Skeletal muscle satellite cell (primary cell): ENCODE results near the gene TTLL5.

Experiments
- H3K27me3 ChIP-seq: 2 replicates; pipeline ENCODE4 v1.7.0; 2013; ENCODE audit warnings: low read length; ENCODE audit not compliant: control insufficient read depth, insufficient read depth
- H3K36me3 ChIP-seq: 2 replicates; pipeline ENCODE4 v1.7.0; 2013; ENCODE audit warnings: mild to moderate bottlenecking, control low read depth, low read length; ENCODE audit not compliant: insufficient read depth
- H3K4me1 ChIP-seq: 2 replicates; pipeline ENCODE4 v1.7.0; 2013; ENCODE audit warnings: low read length; ENCODE audit not compliant: control insufficient read depth, insufficient read depth
- H3K4me2 ChIP-seq: 2 replicates; pipeline ENCODE4 v1.7.0; 2013; ENCODE audit warnings: mild to moderate bottlenecking, low read length
- H3K4me3 ChIP-seq: 2 replicates; pipeline ENCODE4 v1.7.0; 2013; ENCODE audit warnings: low read length
- H3K9ac ChIP-seq: 2 replicates; pipeline ENCODE4 v1.7.0; 2013; ENCODE audit warnings: mild to moderate bottlenecking, low read depth, low read length, moderate library complexity
- H3K9me3 ChIP-seq: replicated peaks from 2 replicates; pipeline ENCODE4 v1.7.0; 2013; ENCODE audit warnings: mild to moderate bottlenecking, control low read depth, low read length

Gene TTLL5

GRCh38 chr14:75961662-75962061 is 300.6 kb downstream of the TTLL5 start:
- H3K9me3 ChIP-seq = no peaks in the 10 kb centered on the region
- H3K4me1 ChIP-seq = no peaks in the 10 kb centered on the region
- no peak overlapping the region for H3K9ac ChIP-seq
- no peaks in the 10 kb centered on the region for H3K36me3 ChIP-seq
- no peak overlapping the region for H3K4me2 ChIP-seq
- no peak overlapping the region for H3K4me3 ChIP-seq
- H3K27me3 ChIP-seq = no peaks in the 10 kb centered on the region

- H3K36me3 ChIP-seq = no peaks in the 10 kb centered on the region
- H3K9me3 ChIP-seq = no peaks in the 10 kb centered on the region
- H3K27me3 ChIP-seq = no peaks in the 10 kb centered on the region
- no peak overlapping the region for H3K4me3 ChIP-seq
- no peak overlapping the region for H3K4me2 ChIP-seq
- peaks cover 6% of the 10 kb centered on the region for H3K4me1 ChIP-seq
- H3K9ac ChIP-seq = no peak overlapping the region
Observed at GRCh38 chr14:75967866-75968265, 306.8 kb downstream of the TTLL5 start.

- Histone ChIP-seq H3K9me3 (no peaks in the 10 kb centered on the region), H3K36me3 (no peaks in the 10 kb centered on the region), H3K9ac (no peak overlapping the region), H3K4me1 (peaks cover 6% of the 10 kb centered on the region), H3K4me3 (no peak overlapping the region), H3K27me3 (no peaks in the 10 kb centered on the region), H3K4me2 (no peak overlapping the region)
Observed at GRCh38 chr14:75968456-75968855, 307.4 kb downstream of the TTLL5 start.

- Histone ChIP-seq H3K27me3 (no peaks in the 10 kb centered on the region), H3K36me3 (no peaks in the 10 kb centered on the region), H3K9ac (no peak overlapping the region), H3K9me3 (no peaks in the 10 kb centered on the region), H3K4me3 (no peak overlapping the region), H3K4me1 (peaks cover 6% of the 10 kb centered on the region), H3K4me2 (no peak overlapping the region)
Observed at GRCh38 chr14:75969126-75969525, 308.1 kb downstream of the TTLL5 start.

- Histone ChIP-seq H3K27me3 (no peaks in the 10 kb centered on the region), H3K4me2 (no peak overlapping the region), H3K4me3 (no peak overlapping the region), H3K36me3 (no peaks in the 10 kb centered on the region), H3K4me1 (peaks cover 6% of the 10 kb centered on the region), H3K9me3 (no peaks in the 10 kb centered on the region), H3K9ac (no peak overlapping the region)
Observed at GRCh38 chr14:75969891-75970290, 308.8 kb downstream of the TTLL5 start.

- no peaks in the 10 kb centered on the region for H3K36me3 ChIP-seq
- H3K9me3 ChIP-seq = no peaks in the 10 kb centered on the region
- no peaks in the 10 kb centered on the region for H3K27me3 ChIP-seq
- H3K9ac ChIP-seq = no peak overlapping the region
- no peak overlapping the region for H3K4me3 ChIP-seq
- H3K4me1 ChIP-seq = peaks cover 6% of the 10 kb centered on the region
- H3K4me2 ChIP-seq = no peak overlapping the region
Observed at GRCh38 chr14:75970989-75971388, 309.9 kb downstream of the TTLL5 start.

- Histone ChIP-seq H3K4me2 (no peak overlapping the region), H3K4me1 (peaks cover 6% of the 10 kb centered on the region), H3K9me3 (no peaks in the 10 kb centered on the region), H3K4me3 (no peak overlapping the region), H3K36me3 (no peaks in the 10 kb centered on the region), H3K27me3 (no peaks in the 10 kb centered on the region), H3K9ac (no peak overlapping the region)
Observed at GRCh38 chr14:75971509-75971908, 310.5 kb downstream of the TTLL5 start.

- Histone ChIP-seq H3K4me3 (no peak overlapping the region), H3K36me3 (no peaks in the 10 kb centered on the region), H3K4me2 (no peak overlapping the region), H3K4me1 (peaks cover 9% of the 10 kb centered on the region), H3K9me3 (no peaks in the 10 kb centered on the region), H3K9ac (no peak overlapping the region), H3K27me3 (no peaks in the 10 kb centered on the region)
Observed at GRCh38 chr14:75972801-75973421, 311.9 kb downstream of the TTLL5 start.

GRCh38 chr14:75976826-75977581 is 316.0 kb downstream of the TTLL5 start:
- H3K4me1 ChIP-seq = peaks cover 29% of the 10 kb centered on the region
- H3K9ac ChIP-seq = no peak overlapping the region

GRCh38 chr14:75977582-75977943 is 316.5 kb downstream of the TTLL5 start:
- Histone ChIP-seq H3K4me3 (no peak overlapping the region), H3K9me3 (no peaks in the 10 kb centered on the region), H3K4me2 (no peak overlapping the region), H3K9ac (no peak overlapping the region), H3K27me3 (no peaks in the 10 kb centered on the region), H3K36me3 (no peaks in the 10 kb centered on the region), H3K4me1 (peaks cover 29% of the 10 kb centered on the region)

More at GRCh38 chr14:75976826-75977581, 316.0 kb downstream of the TTLL5 start:
- Histone ChIP-seq H3K27me3 (no peaks in the 10 kb centered on the region), H3K4me3 (no peak overlapping the region), H3K9me3 (no peaks in the 10 kb centered on the region), H3K36me3 (no peaks in the 10 kb centered on the region), H3K4me2 (no peak overlapping the region)

- no peak overlapping the region for H3K9ac ChIP-seq
- no peak overlapping the region for H3K4me2 ChIP-seq
- H3K9me3 ChIP-seq = no peaks in the 10 kb centered on the region
- no peak overlapping the region for H3K4me3 ChIP-seq
- H3K27me3 ChIP-seq = no peaks in the 10 kb centered on the region
- H3K36me3 ChIP-seq = no peaks in the 10 kb centered on the region
- H3K4me1 ChIP-seq = peaks cover 29% of the 10 kb centered on the region
Observed at GRCh38 chr14:75978249-75978731, 317.2 kb downstream of the TTLL5 start.
